Limb (tissue), 2 donors: Measurements from ENCODE around the gene POLN.
"Not testable (repeated sequence)": the region's sequence is repeated elsewhere in the genome, so short reads cannot be mapped to it uniquely, and the experiment has no call there.

Experiments used
- DNase-seq, 2 donors: peaks; one replicate each; pipeline ENCODE4 v3.0.0-alpha.2; 2016; ENCODE audit errors: extremely low spot score in 2 of 2

Gene POLN

DNA sequence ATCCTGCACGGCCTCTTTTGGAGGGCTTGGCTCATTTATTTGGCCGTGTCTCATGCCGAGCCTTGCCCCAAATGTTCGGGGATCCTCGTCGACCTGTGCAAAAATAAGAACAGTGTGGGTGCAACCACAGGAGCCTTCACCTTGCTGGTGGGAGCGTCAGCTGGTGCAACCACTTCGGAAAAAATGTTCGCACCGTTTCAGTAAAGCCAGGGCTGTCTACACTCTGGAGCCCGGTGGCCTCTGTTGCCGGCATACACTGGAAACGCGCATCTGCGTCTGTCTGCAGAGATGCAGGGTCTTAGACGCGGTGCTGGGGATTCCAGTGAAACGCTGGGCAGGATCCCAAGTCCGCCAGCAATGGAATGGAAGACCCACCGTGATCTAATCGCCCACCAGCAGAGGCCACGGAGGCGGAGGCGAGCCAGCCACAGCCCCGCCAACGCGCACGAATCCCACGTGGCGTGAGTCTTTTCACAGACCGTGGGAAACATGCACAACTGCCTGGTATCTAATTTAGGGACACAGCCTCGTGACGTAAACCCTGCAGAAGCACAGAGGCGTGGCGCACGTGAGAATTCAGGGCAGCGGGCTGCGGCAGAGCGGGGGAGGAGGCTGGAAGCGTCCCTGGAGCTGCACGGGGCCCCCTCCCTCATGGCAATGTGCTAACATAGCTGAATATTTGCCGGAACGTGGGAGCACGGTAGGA, 33.8 kb upstream of the POLN start:
- no peak for DNase-seq

DNA sequence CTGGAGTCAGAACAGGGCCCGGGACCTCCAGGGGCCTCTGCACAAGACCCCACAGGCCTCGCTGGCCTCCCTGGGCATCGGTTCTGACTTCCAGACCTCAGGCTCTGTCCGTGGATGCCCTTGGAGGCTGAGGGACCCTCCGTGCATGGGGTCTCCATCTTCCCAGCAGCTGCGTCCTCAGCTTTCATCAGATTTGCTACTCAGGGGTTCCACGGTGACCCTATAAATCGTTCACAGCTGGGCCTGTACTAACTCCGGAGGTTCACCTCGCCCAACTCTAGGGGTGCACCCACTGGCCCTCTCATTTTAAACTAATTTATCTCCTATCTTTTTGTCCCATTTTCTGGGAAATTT, 33.1 kb upstream of the POLN start:
- DNase-seq = not testable (repeated sequence)

DNA sequence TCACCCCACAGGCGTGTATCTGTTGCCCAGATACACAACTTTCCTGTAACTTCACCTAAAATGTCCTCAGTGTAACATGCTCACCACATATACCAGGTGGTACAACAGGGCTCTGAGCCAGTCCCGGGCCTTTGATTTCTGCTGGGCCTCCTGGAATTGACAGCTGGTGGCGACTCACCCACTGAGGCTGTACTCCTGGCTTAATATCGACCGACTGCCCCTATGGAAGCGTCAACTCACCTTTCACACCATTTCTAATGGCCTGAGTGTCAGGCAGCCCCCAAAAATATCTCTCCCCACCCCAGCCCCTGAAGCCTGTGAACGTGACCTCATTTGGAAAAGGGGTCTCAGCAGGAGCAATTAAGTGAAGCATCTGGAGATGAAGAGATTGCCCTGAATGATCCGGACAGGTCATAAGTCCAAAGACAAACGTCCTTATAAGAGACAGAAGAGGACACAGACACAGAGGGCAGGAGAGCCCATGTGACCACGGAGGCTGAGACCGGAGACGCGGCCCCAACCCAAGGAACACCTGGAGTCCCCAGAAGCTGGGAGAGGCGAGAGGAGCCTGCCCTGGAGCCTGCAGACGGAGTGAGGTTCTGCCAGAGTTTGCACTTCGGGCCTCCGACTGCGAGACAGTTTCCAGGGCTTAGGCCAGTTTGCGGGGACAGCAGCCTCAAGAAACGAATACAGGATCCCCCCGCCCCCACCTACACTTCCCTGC, 32.6 kb upstream of the POLN start:
- DNase-seq = no peak

DNA sequence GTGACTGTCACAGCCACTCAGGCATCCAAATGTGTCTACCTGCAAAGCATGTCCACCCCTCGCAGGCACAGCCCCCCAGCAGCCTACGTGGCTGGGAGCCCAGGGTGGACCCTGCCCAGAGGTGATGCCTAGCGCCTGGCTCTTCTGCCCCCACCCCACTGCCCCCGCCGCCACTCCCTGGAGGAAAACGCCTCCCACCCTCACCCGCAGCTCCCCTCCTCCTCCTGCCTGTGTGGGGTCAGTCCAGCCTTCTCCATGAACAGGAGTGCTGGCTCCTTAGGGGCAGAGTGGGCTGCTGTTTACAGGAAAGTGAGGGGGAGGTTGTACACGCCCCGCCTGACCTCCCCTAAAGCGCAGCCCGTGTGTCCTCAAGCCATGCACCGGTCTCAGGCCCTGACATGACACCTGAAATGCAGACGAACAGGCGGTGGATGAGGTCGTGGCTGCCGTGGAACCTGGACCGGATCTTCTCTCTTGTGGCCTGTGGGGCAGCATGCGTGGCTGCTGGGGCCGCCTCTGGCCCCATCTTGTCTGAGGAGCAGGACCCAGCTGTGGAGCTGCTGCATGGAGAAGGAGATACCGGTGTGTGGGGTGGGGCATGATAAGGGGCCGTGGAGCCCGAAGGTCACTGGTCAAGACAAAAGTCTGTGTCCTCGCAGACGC, 31.9 kb upstream of the POLN start:
- no peak for DNase-seq

DNA sequence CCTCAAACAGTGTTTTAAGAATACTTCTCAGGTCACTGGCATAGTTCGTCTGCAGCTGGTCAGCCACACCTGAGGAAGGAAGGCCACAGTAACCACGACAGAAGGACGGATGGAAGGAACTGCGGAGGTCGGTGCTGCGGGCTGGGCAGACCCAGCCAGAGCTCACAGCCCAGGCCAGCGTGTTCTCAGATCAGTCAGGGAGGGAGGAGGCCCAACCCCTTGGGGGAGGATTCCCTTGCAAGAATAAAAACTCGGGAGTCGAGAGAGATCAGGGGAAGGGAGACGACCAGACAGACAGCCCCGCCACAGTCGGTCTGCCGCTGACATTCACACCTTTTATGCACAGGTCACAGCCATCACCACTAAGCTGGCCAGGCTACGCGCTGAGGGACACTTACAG, 31.3 kb upstream of the POLN start:
- DNase-seq = no peak

DNA sequence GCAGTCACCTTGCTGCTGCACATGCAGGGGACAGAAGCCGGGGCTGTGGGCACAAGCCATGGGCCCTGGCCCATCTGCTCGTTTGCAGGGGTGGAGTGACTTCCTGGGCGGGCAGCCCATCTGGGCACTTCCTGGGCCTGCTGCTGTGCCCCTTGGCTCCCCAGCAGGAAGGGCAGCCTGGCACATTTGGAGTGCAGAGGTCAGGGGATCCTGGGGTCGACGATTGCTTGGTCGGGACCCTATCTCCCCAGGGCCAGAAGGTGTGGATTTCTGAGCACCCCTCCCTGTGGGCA, 30.9 kb upstream of the POLN start:
- DNase-seq = no peak

DNA sequence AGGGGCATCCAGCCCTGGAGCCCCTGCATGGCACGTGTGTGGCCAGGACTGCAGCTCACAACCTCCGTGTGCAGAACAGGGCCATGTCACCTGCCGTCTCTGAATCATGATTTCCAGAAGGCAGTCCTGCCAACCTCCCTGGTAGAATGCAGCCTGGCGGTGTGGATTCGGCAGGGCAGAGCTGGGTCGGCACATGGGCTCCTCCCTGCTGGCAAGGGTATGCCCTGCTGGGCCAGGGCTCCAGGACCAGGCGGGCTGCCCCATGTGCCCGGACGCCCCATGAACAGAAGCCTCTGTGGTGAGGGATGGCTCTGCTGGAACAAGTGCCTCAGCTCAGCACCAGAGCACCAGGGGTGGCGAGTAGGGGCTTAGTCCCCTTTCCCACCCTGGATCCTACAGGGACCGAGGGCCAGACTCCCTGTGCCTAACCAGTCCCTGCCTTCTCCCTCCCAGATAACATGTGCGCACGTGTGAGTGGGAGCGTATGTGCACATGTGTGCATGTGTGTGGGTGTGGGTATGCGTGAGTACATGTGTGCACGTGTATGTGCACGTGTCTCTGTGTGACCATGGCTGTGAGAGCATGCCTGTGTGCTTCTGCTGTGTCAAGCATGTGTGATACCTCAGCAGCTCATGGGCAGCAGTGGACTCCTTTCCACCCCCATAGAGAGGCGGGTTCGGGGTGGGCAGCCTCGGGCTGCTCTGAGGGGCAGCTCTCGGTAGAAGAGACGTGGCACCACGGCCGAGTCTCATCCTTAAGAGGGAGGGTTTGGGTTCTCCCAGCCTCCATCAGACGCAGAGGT, 30.3 kb upstream of the POLN start:
- no peak for DNase-seq

DNA sequence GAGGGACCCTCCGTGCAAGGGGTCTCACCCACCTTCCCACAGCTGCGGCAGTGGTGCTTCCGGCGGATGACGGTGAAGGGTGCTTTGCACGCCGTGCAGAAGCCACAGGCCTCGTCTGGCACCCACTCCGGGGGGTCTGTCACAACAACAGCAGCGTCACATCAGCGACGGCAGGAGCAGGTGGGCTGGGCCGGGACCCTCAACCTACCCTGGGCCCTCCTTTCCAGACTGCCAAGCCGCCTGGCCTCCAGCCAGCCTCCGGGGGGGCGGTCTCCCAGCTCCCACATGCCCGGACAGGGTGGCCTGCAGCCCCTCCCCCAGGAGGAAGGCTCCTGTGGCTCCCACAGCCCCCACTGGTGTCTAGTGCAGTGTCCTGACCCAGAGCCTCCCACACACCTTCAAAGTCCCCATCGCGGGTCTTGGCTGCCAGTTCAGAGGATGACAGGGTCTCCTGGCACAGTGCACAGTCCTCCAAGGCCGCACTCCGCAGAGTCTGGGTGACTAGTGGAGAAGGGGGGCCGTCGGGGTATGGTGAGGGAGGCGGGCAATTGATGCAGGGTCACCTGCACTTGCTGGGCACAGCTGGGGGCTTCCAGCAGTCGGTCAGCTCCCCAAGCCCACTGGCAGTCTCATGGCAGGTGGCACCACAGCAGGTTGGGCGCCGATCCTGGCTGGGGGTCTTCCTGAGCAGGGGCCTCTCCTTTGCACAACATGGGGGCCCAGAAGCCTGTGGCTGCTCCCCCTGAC, 29.5 kb upstream of the POLN start:
- DNase-seq = no peak

DNA sequence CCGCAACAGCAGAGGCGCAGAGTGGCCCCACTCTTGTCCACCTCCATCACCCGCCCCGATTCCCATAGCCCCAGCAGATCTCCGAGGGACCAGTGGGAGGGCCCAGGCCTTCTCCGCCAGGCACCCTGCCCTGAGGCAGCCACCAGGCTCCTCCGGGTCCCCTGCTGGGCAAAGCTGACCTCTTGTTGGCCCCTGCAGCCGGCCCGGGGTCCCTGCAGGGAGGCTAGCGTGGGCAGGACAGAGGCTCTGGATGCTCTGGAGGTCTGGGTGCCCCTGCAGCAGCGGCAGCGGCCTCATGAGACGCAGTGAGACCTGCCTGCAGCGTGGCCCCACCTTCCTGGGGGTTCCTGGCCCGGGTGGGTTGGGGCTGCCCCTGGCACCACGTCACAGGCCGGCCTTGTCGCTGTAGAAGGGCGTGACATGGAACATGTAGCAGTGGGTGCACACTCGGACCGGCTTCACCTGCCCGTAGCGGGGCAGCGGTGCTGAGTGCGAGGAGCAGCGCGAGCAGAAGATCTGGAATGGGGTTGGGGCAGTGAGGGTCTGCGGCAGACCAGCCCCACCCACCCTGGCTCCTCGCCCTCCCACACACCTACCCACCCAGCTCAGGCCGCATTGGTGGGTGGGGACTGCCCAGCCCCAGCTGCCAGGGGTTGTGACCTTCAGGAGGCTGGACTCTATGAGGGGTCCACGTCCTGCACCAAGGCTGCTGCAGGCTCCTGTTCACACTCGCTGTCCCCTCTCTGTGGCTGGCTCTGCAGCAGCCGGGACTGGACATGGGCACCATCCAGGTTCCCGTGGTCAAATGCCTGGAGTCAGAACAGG, 28.6 kb upstream of the POLN start:
- no peak for DNase-seq

DNA sequence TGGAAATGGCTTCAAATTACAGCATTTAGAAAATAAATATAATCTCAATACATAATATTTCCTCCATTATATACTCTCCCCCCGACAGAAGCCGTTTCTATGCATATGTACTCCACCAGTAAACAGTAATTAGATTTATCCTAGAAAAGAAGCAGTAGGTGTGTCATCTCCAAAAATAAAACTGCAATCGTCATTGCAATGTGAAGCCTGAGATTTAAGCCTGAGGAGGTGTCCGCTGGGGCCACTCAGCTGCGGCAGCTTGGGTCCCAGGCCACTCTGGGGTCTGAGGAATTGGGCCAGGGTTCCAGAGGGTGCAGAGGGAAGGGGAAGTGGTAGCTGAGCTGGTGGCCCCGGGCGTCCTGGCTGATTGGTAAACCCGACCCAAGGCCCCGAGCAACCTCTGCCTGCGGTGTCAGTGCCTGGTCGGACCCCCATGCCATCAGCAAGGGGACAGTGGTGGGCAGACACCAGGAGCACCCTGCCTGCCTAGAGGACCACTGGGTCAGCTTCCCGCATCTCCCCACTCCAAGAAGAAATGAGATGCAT, 27.8 kb upstream of the POLN start:
- no peak for DNase-seq

DNA sequence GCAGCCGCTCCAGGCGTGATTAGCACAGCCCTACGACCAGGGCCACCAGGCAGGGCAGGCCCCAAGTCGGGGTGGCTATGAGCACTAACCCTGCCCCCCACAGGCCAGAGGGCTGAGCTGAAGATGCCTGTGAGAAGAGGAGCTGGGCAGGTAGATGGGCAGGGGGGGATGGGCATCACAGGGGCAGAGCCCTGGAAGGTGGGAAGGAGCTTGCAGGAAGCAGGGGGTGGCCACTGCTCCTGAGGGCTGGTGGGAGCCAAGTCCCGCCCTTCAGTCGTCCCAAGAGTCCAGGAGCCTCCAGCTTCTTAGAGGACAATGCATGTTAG, 27.2 kb upstream of the POLN start:
- DNase-seq = no peak

DNA sequence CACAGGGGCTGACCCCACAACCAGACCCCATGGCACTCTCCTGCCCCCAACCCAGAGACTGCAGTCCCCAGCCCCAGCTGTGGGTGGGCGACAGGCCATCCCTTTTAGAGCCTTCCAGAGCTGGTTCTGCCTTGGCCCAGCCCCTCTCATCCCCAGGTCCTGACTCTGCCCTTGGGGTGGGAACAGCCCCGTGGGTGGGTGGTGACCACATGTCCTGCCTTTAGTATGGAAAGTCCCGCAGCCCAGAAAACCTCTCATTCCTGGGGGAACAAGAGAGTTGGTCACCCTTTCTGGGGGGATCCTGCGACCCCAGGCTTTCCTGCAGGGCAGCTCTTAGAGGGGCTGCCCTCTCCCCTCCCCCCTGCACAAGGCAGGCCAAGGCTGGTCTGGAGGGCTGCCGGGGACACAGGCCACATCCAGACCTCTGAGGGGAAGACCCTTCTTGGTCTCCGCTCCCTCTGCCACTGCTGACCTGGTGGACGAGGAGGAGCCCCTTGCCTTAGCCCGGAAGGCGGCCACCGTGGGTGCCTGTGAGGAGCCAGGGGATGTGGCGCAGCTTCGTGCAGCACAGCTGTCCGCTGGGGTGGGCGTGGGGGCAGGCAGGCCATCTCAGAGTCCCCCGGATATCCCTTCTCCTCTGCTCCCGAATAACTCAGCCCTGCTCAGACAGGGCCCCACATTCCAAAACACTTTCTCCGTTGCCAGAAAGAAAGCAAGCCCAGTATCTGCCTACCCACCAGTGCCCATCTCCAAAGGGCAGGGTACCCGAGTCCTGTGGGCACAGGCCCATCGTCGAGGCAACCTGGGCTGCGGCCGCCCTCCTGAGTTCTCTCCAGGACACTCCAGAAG, 26.7 kb upstream of the POLN start:
- DNase-seq = no peak

DNA sequence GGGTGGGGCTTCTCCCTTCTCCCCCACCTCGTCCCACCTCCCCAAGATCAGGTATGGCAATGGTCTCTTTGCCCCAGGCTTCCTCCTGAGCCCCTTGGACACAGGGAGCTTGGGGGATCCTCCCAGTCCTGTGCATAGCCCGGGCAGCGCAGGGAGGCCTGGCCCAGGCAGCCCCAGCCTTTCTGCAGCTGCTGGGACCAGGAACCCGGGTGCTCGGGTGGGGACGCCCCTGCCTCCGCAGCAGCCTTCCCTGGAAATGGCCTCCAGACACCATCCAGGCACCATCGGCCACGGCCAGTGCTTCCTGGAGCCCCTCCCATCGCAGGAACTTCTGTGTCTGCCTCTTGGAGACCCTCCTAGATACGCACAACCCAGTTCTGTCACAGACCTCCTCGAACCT, 25.9 kb upstream of the POLN start:
- no peak for DNase-seq

DNA sequence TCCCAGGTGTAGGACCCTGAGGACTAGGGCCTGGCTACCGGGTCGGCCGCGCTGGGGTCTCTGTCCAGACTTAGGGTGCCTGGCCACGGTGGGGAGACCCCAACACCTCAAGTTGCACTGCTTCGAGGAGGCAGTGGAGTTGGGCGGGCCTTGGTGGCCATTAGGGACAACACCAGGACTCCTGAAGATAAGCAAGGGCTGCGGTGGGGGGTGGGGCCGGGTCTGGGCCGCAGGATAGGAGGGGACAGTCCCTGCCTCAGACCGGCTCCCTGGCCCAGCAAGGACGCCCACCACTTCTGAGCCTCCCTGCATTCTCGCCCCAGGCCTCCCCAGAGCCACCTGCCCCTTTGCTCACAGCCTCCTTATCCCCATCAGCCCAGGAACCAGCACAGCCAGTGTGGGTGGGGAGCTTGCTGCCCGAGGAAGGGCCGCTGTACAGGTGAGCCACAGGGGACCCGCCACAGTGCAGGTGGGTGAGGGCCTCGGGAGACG, 25.4 kb upstream of the POLN start:
- DNase-seq = no peak

DNA sequence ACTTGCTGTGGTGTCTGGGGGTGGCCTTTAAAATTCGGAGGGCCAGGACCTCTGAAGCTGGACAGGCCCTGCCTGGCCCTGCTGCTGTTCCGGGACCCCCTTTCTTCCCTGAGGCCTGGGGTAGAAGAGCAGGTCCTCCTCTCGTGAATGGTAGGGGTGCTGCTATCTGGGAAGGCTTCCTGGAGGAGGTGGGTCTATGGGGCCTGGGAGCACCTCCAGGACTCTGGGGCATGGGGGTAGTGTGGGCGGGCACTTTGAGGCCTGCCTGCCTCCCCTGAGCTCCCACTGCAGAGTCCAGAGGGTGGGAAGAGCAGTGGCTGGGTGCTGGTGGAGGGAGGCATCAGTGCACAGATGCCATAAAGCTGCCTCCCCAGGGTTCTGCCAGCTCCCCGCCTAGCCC, 24.9 kb upstream of the POLN start:
- DNase-seq = no peak

DNA sequence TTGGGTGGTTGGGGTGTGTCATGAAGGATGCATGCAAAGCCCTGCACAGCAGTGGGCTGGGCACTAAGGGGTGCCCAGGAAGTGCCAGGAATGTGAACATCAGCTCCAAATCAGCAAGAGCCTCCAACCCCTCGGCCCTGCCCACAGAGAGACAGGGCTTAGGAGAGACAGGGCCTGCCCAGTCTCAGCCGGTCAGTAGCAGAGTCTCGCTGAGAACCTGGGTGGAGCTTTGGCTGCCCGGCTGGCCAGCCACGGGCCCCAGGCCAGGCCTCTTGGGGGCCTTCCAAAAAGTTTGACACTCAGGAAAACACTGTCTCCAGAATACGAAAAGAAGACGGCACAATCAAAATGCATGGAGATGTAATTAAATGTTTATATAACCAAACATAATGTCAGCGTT, 24.3 kb upstream of the POLN start:
- DNase-seq = no peak

DNA sequence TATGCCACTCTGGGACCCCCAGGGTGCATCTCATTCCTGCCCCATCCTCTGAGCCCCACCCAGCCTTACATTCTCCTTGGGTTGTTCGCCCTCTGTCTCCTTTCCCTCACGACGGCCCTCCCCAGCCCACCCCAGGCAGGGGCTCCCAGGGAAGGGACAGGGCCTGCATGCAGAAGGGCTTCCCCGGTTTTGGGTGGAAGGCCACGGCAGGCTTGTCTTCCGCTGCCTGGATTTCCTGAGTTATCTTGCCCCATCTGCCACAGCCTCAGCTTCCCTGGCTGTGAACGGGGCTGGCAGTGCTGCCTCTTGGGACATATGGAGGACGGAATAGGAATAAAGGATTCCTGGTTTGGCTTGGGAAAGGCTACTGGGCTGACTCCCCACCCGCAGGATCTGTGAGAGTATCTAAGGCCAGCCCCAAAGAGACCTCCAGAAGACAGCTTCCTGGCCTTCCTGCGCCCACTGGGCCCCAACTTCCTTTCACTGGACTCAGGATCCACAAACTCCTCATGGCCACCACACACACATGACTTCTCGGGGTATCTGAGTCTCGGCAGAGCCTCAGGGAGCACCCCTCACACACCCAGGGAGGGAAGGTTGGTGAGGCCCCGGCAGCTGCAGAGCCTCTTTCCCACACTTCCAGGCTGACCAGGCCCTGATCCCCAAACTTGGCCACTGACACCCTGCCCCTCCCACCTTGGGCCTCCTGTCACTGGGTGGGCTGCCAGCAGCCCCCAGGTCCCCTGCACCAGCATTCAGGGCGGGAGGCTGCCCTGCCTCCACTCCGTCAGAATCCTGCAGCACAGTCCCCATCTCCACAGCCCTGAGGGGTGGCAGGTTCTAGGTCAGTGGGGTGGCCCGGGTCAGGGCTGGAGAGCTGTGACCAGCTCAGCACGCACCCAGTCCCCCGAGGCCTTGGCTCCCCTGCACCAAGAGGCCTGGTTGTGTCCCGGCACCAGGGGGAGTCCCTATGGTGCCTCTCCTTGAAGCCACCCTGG, 23.5 kb upstream of the POLN start:
- no peak for DNase-seq

DNA sequence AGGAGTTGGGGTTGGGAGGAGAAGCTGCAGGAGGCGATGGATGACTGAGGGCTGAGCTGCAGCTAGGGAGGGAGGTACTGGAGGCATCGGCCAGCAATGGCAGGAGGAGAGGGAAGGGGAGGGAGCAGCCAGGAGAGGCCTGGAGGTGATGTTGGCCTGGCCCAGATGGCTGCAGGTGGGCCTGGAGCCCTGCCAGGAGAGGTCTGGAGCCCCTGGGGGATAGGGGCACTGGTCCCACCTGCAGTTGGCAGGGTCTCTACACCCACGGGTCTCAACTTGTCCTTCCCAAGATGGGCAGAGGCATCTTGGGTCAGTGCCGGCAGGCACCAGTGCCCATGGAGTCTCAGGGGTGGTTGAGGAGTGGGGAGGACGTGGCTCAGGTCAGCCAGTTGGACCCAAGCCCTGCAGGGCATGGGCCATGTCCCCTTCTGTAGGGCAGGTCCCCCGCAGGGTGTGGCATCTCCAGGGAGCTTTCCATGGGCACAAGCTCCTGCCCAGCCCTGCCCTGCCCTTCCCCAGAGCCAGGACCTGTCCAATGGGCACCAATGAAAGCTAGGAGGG, 22.6 kb upstream of the POLN start:
- no peak for DNase-seq
